Rectal smooth muscle tissue (tissue), 1 donor: Measurements from ENCODE around the gene MINDY1.

Experiments
- H3K27ac ChIP-seq: one replicate; pipeline ENCODE4 v1.7.0; 2013; ENCODE audit warnings: low read depth, low read length, inconsistent platforms
- H3K27me3 ChIP-seq: one replicate; pipeline ENCODE4 v1.7.0; 2013; ENCODE audit warnings: low read length; ENCODE audit not compliant: control insufficient read depth, insufficient read depth
- H3K36me3 ChIP-seq: one replicate; pipeline ENCODE4 v1.7.0; 2013; ENCODE audit warnings: low read length; ENCODE audit not compliant: control insufficient read depth, insufficient read depth
- H3K4me1 ChIP-seq: one replicate; pipeline ENCODE4 v1.7.0; 2013; ENCODE audit warnings: low read length; ENCODE audit not compliant: control insufficient read depth, insufficient read depth
- H3K4me3 ChIP-seq: one replicate; pipeline ENCODE4 v1.7.0; 2013; ENCODE audit warnings: low read length
- H3K9ac ChIP-seq: one replicate; pipeline ENCODE4 v1.7.0; 2013; ENCODE audit warnings: low read length

MINDY1 gene

DNA sequence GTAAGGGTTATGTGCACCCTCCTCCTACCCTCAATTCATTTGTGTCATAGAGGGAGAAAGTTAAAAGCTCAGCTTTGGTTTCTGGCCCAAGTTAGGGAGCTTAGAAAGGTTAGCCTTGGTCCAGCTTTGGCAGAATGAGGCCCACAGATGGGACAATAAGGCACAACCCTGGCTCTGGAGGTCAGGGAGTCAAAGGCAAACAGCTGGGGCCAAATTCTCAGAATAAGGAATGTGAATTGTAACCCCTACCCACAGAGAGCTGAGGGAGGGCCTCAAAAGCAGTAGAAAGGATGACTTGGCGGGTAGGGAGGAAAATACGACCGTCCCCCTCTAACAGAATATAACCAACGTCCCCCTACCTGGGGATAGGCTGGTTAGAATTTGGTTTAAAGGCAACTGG is 41.1 kb downstream of the MINDY1 start:
- no peak overlapping the region for H3K4me3 ChIP-seq
- no peak overlapping the region for H3K27ac ChIP-seq
- H3K4me1 ChIP-seq: peaks cover 3% of the 10 kb centered on the region
- no peak overlapping the region for H3K9ac ChIP-seq
- peaks cover 60% of the 10 kb centered on the region for H3K36me3 ChIP-seq
- H3K27me3 ChIP-seq: no peaks in the 10 kb centered on the region

DNA sequence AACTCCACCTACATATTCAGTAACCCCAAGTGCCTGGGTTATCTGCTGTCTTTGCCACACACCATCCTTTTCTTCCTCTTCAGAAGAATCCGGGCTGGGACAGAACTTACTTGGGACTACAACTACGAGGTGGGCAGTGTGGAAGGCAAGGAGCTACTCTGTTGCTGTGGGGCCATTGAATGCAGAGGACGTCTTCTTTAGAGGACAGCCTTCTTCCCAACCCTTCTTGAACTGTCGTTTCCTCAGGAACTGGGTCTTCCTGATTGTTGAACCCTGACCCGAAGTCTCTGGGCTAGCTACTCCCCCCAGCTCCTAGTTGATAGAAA is 42.6 kb downstream of the MINDY1 start:
- Histone ChIP-seq H3K27me3 (no peaks in the 10 kb centered on the region), H3K4me3 (no peak overlapping the region), H3K36me3 (peaks cover 62% of the 10 kb centered on the region), H3K9ac (no peak overlapping the region), H3K4me1 (no peaks in the 10 kb centered on the region), H3K27ac (no peak overlapping the region)

DNA sequence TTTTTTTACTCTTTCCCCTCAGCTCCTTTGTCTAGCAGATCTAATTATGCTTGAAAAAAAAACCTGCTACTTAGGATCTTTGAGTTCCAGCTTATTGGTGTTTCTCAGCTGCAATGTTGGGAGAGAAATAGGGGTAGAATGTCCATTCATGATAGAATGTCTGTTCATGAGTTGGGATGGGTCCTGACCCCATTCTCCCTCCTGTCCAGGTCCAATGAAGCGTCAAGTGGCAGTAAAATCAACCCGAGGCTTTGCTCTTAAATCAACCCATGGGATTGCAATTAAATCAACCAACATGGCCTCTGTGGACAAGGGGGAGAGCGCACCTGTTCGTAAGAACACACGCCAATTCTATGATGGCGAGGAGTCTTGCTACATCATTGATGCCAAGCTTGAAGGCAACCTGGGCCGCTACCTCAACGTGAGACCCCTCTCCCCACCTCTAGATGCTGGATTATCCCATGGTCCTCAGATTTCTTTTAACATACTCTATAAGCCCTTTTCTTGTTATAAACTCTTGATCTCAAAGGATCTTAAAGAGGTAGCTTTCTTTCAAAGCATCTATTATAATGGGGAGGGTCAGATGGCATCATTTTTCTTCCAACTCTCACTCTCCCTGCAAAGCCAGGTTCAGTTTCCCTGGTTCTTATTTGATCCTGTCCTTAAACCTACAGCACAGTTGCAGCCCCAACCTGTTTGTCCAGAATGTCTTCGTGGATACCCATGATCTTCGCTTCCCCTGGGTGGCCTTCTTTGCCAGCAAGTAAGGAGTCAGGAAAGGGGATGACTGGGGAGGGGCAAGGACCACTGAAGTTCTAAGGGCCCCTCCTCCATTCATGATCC is 43.2 kb downstream of the MINDY1 start:
- H3K4me3 ChIP-seq: no peak overlapping the region
- H3K4me1 ChIP-seq: no peaks in the 10 kb centered on the region
- no peaks in the 10 kb centered on the region for H3K27me3 ChIP-seq
- peaks cover 57% of the 10 kb centered on the region for H3K36me3 ChIP-seq
- no peak overlapping the region for H3K27ac ChIP-seq
- H3K9ac ChIP-seq: no peak overlapping the region

DNA sequence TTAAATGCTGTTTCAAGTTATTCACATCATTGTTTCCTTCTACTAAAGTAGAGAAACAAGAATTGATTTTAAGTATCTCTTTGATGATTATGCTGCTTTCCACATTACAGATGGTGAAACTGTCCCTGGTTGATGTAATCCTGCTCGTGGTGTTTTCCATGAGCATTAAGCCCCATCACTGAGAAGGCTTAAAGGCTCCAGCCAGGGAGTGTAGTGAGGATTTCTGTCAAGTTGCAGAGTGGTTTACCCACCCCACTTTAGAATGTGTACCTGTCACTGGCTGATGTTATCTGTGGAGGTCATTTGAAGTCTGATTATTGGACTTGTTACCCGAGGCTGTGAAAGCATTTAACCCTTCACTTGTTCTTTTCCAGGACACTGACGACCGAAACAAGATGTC is 44.9 kb downstream of the MINDY1 start:
- H3K9ac ChIP-seq: no peak overlapping the region
- H3K27me3 ChIP-seq: no peaks in the 10 kb centered on the region
- H3K4me3 ChIP-seq: no peak overlapping the region
- H3K27ac ChIP-seq: no peak overlapping the region
- no peaks in the 10 kb centered on the region for H3K4me1 ChIP-seq
- peaks cover 40% of the 10 kb centered on the region for H3K36me3 ChIP-seq

DNA sequence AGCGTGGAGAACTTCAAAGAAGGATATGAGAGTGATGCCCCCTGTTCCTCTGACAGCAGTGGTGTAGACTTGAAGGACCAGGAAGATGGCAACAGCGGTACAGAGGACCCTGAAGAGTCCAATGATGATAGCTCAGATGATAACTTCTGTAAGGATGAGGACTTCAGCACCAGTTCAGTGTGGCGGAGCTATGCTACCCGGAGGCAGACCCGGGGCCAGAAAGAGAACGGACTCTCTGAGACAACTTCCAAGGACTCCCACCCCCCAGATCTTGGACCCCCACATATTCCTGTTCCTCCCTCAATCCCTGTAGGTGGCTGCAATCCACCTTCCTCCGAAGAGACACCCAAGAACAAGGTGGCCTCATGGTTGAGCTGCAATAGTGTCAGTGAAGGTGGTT is 46.1 kb downstream of the MINDY1 start:
- Histone ChIP-seq H3K27me3 (no peaks in the 10 kb centered on the region), H3K36me3 (peaks cover 29% of the 10 kb centered on the region), H3K27ac (no peak overlapping the region), H3K4me1 (no peaks in the 10 kb centered on the region), H3K9ac (no peak overlapping the region), H3K4me3 (no peak overlapping the region)

DNA sequence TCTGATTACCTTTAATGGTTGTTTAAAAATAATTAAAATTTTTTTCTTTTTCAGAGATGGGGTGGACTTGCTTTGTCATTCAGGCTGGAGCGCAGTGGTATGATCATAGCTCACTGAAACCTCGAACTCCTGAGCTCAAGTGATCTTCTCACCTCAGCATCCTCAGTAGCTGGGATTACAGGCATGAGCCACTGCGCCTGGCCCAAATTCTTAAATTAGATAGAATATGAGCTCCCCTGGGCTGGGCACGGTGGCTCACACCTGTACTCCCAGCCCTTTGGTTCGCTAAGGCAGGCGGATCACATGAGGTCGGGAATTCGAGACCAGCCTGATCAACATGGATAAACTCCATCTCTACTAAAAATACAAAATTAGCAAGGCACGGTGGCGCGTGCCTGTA is 49.0 kb downstream of the MINDY1 start:
- no peaks in the 10 kb centered on the region for H3K4me1 ChIP-seq
- H3K36me3 ChIP-seq: peaks cover 23% of the 10 kb centered on the region
- no peak overlapping the region for H3K27ac ChIP-seq
- no peak overlapping the region for H3K4me3 ChIP-seq
- H3K27me3 ChIP-seq: no peaks in the 10 kb centered on the region
- no peak overlapping the region for H3K9ac ChIP-seq

DNA sequence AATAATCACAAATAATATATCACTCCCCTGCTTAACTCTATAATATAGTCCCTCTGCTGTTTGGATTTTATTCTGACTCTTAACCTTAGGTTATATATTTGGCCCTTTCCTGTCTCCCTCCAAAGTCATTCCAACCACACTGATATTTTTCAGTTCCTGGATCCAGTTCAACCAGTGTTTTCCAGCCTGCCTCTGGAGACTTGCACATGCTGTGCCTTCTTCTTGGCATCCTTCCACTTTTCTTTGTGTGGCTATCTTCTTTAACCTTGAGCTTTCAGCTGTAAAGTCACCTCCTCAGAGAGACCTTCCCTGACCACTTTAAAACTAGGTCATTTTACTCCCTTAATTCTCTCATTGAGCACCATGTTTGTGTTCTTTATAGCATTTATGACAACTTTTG is 51.4 kb downstream of the MINDY1 start:
- Histone ChIP-seq H3K36me3 (peaks cover 22% of the 10 kb centered on the region), H3K4me1 (no peaks in the 10 kb centered on the region), H3K27ac (no peak overlapping the region), H3K9ac (no peak overlapping the region), H3K4me3 (no peak overlapping the region), H3K27me3 (no peaks in the 10 kb centered on the region)

DNA sequence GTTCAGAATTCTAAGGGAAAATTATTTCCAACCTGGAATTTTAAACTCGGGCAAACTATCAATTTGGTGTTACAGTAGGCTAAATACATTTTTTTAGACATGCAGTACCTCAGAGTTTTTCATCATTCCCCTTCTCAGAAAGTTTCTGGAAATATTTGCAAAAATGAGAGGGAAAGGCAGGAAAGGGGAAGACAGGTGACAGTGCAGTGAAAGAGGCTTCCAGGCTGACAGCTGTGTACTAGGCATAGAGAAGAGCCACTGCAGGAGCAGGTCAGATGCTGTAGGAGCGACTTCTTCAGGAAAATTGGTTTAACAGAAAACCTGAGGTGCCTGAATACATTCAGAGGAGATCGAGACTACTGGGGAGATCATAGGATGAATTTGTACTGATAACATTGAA is 52.0 kb downstream of the MINDY1 start:
- Histone ChIP-seq H3K9ac (no peak overlapping the region), H3K36me3 (peaks cover 22% of the 10 kb centered on the region), H3K27me3 (no peaks in the 10 kb centered on the region), H3K4me3 (no peak overlapping the region), H3K4me1 (no peaks in the 10 kb centered on the region), H3K27ac (no peak overlapping the region)
